GM19193 (cell line): ENCODE data around the gene STIM2.

Source experiments
- POLR2A ChIP-seq: IDR thresholded peaks from 4 replicates; pipeline ENCODE4 v1.6.1; 2011; ENCODE audit not compliant: insufficient read depth, insufficient read length; ENCODE audit errors: extremely low read depth

The STIM2 gene

GRCh38 chr4:26860157-26860921 is at the start of gene STIM2:
STIM2 (plus strand) TSS chr4:26860841.
- peak; percentile 80 for TF ChIP-seq POLR2A

GRCh38 chr4:26812049-26812714 is 48.5 kb upstream of the STIM2 start:
- no peak for TF ChIP-seq POLR2A

- no peak for TF ChIP-seq POLR2A
Measured at GRCh38 chr4:26813698-26814097, 46.9 kb upstream of the STIM2 start.

GRCh38 chr4:26815199-26815598 is 45.4 kb upstream of the STIM2 start:
- no peak for TF ChIP-seq POLR2A

GRCh38 chr4:26815706-26816105 is 44.9 kb upstream of the STIM2 start:
- TF ChIP-seq POLR2A, result no peak

- no peak for TF ChIP-seq POLR2A
Measured at GRCh38 chr4:26819026-26819425, 41.6 kb upstream of the STIM2 start.

- TF ChIP-seq POLR2A, result no peak
Measured at GRCh38 chr4:26819478-26820095, 41.1 kb upstream of the STIM2 start.

GRCh38 chr4:26820346-26820745 is 40.3 kb upstream of the STIM2 start:
- TF ChIP-seq POLR2A, result no peak

- TF ChIP-seq POLR2A, result no peak
Measured at GRCh38 chr4:26821031-26821430, 39.6 kb upstream of the STIM2 start.

GRCh38 chr4:26821677-26822503 is 38.8 kb upstream of the STIM2 start:
- TF ChIP-seq POLR2A, result no peak

- TF ChIP-seq POLR2A, result no peak
Measured at GRCh38 chr4:26822546-26822945, 38.1 kb upstream of the STIM2 start.

- no peak for TF ChIP-seq POLR2A
Measured at GRCh38 chr4:26823583-26823982, 37.1 kb upstream of the STIM2 start.

GRCh38 chr4:26824667-26825066 is 36.0 kb upstream of the STIM2 start:
- no peak for TF ChIP-seq POLR2A

GRCh38 chr4:26826721-26827120 is 33.9 kb upstream of the STIM2 start:
- TF ChIP-seq POLR2A, result no peak

GRCh38 chr4:26827798-26828197 is 32.8 kb upstream of the STIM2 start:
- no peak for TF ChIP-seq POLR2A

- no peak for TF ChIP-seq POLR2A
Measured at GRCh38 chr4:26829018-26829417, 31.6 kb upstream of the STIM2 start.

- TF ChIP-seq POLR2A, result no peak
Measured at GRCh38 chr4:26830033-26830432, 30.6 kb upstream of the STIM2 start.
